Upper lobe of right lung (tissue), 1 donor: ENCODE data around the gene RRH. TPM values are rescaled to one million over a fixed set of nuclear protein-coding genes. Genes with fewer than 3 reads are reported as not detected.
A peak's percentile ranks its signal among the peaks of the same experiment; 100 is the strongest.

ENCODE experiments used
- ATAC-seq: fragments of 200-7000 bp; cut with Tn5 transposase; one replicate; pipeline ENCODE4 v1.9.1; 2020; ENCODE audit warnings: mild to moderate bottlenecking, moderate library complexity
- DNase-seq: peaks from one replicate; pipeline ENCODE4 v3.0.0-alpha.2; 2020
- H3K27ac ChIP-seq: fragments of 200-600 bp; one replicate; pipeline ENCODE4 v1.8.0; 2022
- H3K27me3 ChIP-seq: fragments of 200-600 bp; one replicate; pipeline ENCODE4 v1.8.0; 2022; ENCODE audit warnings: mild to moderate bottlenecking
- H3K36me3 ChIP-seq: fragments of 200-600 bp; one replicate; pipeline ENCODE4 v1.8.0; 2022
- H3K4me1 ChIP-seq: fragments of 200-600 bp; one replicate; pipeline ENCODE4 v1.8.0; 2022
- H3K4me3 ChIP-seq: fragments of 200-600 bp; one replicate; pipeline ENCODE4 v1.8.0; 2022; ENCODE audit warnings: mild to moderate bottlenecking
- H3K9me3 ChIP-seq: fragments of 200-600 bp; one replicate; pipeline ENCODE4 v1.8.0; 2022
- intact Hi-C: fragments of 100-400 bp; cut with DNase I; formaldehyde crosslinking; loops from one replicate; pipeline ENCODE4 v1.11.0; 2022
- total RNA-seq: library from RNA; stranded (reverse); fragmentation: NEBNext Ultra II Directional; extraction: Animal tissue kit (Norgen Biotek cat#: 25700); gene quantifications from one replicate; pipeline ENCODE4 v1.2.1, GENCODE V29; 2021
- TF ChIP-seq, protein P1 (sequence below): fragments of 200-600 bp; IDR thresholded peaks from one replicate; pipeline ENCODE4 v1.8.0; 2022; ENCODE audit warnings: antibody characterized with exemption
- donor health status: DM: no; HTN: yes; CAD: no; lungs with severe emphysema.

RRH gene
- total RNA-seq, 1 donor from 2014 or later, result not detected

DNA sequence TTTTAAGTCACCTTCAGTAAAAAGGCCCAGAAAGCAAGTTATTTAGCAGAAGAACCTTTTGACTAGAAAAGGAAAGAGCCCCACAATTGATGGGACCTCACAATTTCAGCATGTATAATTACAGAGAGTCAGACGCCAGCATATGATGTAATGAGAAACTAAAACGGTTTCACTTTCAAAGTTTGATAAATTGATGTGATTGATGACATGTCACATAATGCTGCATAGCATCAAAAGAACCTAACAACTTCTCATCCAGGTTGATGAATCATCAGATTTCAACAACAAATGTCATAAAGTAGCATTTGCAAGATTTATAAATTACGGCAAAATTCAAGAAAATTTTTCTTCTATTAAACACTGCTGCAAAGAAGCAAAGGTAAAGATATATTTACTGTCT lies 16.1 kb upstream of the RRH start:
- Histone ChIP-seq H3K4me1 (peaks cover 6% of the 10 kb centered on the region), H3K27ac (no peak overlapping the region), H3K9me3 (no peaks in the 10 kb centered on the region), H3K27me3 (no peaks in the 10 kb centered on the region), H3K4me3 (no peak overlapping the region), H3K36me3 (no peaks in the 10 kb centered on the region)
- intact Hi-C loops, result no loop called here
- DNase-seq, result no peak
- TF ChIP-seq, protein P1, sequence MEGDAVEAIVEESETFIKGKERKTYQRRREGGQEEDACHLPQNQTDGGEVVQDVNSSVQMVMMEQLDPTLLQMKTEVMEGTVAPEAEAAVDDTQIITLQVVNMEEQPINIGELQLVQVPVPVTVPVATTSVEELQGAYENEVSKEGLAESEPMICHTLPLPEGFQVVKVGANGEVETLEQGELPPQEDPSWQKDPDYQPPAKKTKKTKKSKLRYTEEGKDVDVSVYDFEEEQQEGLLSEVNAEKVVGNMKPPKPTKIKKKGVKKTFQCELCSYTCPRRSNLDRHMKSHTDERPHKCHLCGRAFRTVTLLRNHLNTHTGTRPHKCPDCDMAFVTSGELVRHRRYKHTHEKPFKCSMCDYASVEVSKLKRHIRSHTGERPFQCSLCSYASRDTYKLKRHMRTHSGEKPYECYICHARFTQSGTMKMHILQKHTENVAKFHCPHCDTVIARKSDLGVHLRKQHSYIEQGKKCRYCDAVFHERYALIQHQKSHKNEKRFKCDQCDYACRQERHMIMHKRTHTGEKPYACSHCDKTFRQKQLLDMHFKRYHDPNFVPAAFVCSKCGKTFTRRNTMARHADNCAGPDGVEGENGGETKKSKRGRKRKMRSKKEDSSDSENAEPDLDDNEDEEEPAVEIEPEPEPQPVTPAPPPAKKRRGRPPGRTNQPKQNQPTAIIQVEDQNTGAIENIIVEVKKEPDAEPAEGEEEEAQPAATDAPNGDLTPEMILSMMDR, result no peak
- ATAC-seq, result no peak

DNA sequence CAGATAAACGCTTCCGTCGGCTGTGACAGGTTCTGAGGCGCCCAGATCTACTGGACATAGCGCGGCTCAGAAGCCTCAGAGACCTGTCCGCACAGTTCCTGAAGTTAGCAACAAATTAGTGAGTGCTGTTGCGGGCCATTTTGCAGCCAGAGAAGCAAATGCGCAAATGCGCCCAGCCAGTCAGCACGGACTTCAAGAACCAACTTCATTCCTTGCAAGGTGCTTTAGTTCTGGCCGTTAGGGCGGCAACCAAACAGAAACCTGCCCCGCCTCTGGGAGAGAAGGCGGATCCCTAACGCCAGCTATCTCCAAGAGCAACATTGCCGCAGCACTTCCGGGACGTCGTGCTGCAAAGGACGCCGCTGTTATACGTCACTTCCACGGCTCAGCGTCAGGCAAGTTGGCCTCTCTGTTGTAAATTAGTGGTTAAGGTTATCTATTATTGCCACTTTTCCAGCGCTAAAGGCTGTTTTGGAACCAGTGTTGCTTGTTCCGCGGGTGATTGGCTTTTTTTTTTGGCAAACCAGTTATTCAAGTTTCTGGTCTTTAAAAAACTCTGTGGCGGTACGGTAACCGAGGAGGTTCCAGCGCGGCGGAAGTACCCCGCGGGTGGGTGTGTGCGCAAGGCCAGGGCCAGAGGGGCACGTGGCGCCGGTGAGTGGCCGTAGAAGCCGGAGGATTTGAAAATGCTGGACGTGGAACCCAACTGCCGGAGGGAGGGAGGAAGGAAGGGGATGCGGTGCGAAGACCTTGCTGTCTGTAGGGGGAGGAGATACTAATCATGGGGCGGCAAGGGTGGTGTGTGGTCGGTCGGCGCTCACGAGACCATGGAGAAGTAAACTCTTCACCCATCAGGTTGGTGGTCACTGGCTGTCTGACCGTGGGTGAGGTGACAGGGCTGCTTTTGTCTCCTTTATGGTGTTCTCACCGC lies 12.4 kb upstream of the RRH start, which contains the start of gene GAR1:
Gene GAR1, plus strand, starts transcription at position 612 of the 931 bp plus-strand sequence. CDS start 403 bp downstream, outside the sequence.
- H3K27me3 ChIP-seq, result no peaks in the 10 kb centered on the region
- intact Hi-C loops, result no loop called here
- peaks cover 30% of the 10 kb centered on the region for H3K36me3 ChIP-seq
- H3K9me3 ChIP-seq, result no peaks in the 10 kb centered on the region
- ATAC-seq (peak; percentile 99), DNase-seq (peak; percentile 94)
- peak within 1 kb of the TSS; percentile 84 for H3K4me3 ChIP-seq
- TF ChIP-seq, protein P1, result peak; percentile 3
- peak within 1 kb of the TSS; percentile 90 for H3K27ac ChIP-seq
- H3K4me1 ChIP-seq, result peaks cover 8% of the 10 kb centered on the region

DNA sequence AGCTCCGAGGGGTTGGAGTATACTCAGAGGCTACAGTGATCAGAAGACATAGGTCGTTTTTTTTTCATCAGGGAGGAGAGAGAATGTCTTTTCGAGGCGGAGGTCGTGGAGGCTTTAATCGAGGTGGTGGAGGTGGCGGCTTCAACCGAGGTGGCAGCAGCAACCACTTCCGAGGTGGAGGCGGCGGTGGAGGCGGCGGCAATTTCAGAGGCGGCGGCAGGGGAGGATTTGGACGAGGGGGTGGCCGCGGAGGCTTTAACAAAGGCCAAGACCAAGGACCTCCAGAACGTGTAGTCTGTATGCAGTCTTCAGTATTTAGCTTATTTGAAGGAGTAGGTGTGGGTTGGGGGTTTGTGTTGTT lies 11.7 kb upstream of the RRH start:
- no peak for ATAC-seq
- Histone ChIP-seq H3K4me3 (peak overlapping the region; percentile 84), H3K27ac (peak overlapping the region; percentile 90), H3K4me1 (peaks cover 8% of the 10 kb centered on the region), H3K36me3 (peaks cover 36% of the 10 kb centered on the region), H3K9me3 (no peaks in the 10 kb centered on the region), H3K27me3 (no peaks in the 10 kb centered on the region)
- TF ChIP-seq, protein P1, result no peak
- peak; percentile 68 for DNase-seq
- intact Hi-C loops, result no loop called here

DNA sequence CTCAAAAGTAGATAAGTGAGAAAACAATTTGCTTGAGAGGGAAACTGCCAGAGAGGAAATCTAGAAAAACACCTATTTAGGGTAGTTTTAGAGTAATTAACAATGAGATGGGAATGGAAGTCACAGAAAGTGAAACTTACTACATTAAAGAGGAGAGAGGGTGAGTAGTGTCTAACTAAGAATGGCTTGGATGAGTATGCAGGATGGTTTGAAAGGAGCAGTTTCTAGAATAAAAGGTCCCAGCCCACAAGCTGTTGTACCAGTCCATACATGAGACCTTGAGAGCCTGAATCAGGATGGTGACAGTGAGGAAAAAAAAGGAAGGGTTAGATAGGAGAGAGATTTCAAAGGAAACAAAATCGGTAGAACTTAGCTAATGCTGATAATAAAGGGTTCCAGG lies 10.9 kb upstream of the RRH start:
- H3K9me3 ChIP-seq, result no peaks in the 10 kb centered on the region
- DNase-seq (no peak), ATAC-seq (no peak)
- H3K27me3 ChIP-seq, result no peaks in the 10 kb centered on the region
- H3K27ac ChIP-seq, result no peak overlapping the region
- peaks cover 8% of the 10 kb centered on the region for H3K4me1 ChIP-seq
- no peak overlapping the region for H3K4me3 ChIP-seq
- intact Hi-C loops, result no loop called here
- H3K36me3 ChIP-seq, result peaks cover 44% of the 10 kb centered on the region
- TF ChIP-seq, protein P1, result no peak

DNA sequence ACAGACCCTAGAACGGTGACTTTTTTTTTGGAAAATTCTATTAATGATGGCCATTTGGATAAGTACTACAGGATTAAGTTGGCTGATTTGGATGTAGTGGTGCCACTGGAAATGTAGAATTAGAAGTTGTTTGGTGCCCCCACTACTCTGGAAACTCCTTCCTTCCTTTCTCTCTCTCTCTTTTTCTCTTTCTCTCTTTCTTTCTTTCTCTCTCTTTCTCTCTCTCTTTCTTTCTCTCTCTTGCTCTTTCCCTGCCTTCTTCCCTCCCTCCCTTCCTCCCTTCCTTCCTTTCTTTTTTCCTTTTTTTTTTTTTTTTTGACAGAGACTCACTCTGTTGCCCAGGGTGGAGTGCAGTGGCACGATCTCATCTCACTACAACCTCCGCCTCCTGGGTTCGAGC lies 9.5 kb upstream of the RRH start:
- Histone ChIP-seq H3K27ac (no peak overlapping the region), H3K4me1 (peaks cover 8% of the 10 kb centered on the region), H3K27me3 (no peaks in the 10 kb centered on the region), H3K4me3 (no peak overlapping the region), H3K36me3 (peaks cover 57% of the 10 kb centered on the region), H3K9me3 (no peaks in the 10 kb centered on the region)
- ATAC-seq, result no peak
- TF ChIP-seq, protein P1, result no peak
- no peak for DNase-seq
- intact Hi-C loops, result no loop called here
